Cardiac muscle cell (in vitro differentiated cells and primary cell): ENCODE data around the gene C4BPA. TPM values are rescaled to one million over a fixed set of nuclear protein-coding genes. Genes with fewer than 3 reads are reported as not detected.

Experiments used
- DNase-seq, 2 donors: peaks; one replicate each; pipeline versions ENCODE4 v3.0.0 to v3.0.0-alpha.2; 2010 to 2017; ENCODE audit warnings: low read depth in 1 of 2, low spot score in 1 of 2
- H3K27ac ChIP-seq: fragments of 200-600 bp; sonication (generic); 2 replicates; pipeline ENCODE4 v1.5.1; 2016
- H3K27me3 ChIP-seq: fragments of 200-600 bp; sonication (generic); 2 replicates; pipeline ENCODE4 v1.6.0; 2016; ENCODE audit warnings: control low read depth
- H3K36me3 ChIP-seq: fragments of 200-600 bp; sonication (generic); 2 replicates; pipeline ENCODE4 v1.5.1; 2016; ENCODE audit warnings: control low read depth
- H3K4me1 ChIP-seq: fragments of 200-600 bp; sonication (generic); 2 replicates; pipeline ENCODE4 v1.8.1; 2017; ENCODE audit warnings: low read depth, mild to moderate bottlenecking, mixed run types
- H3K4me3 ChIP-seq: fragments of 200-600 bp; sonication (generic); 2 replicates; pipeline ENCODE4 v1.5.1; 2016; ENCODE audit warnings: mild to moderate bottlenecking
- H3K9me3 ChIP-seq: fragments of 200-600 bp; sonication (generic); 2 replicates; pipeline ENCODE4 v1.5.1; 2017; ENCODE audit warnings: low read depth, mild to moderate bottlenecking, control low read depth
- polyA plus RNA-seq: library from polyadenylated mRNA; unstranded; fragments of >200 nt; fragmentation: Nextera tagmentation; extraction: Ambion mirVana; gene quantifications from 2 replicates; pipeline ENCODE4 v1.2.1, GENCODE V29; 2016
- total RNA-seq: library from RNA; depleted of rRNA; stranded (reverse); fragments of >200 nt; gene quantifications from 2 replicates; pipeline ENCODE4 v1.2.3, GENCODE V29; 2016
- TF ChIP-seq, protein P1 (sequence below): IDR thresholded peaks from 2 replicates; pipeline ENCODE4 v1.5.1; 2012; ENCODE audit warnings: low read depth, mild to moderate bottlenecking, low read length

C4BPA gene
- total and polyA plus RNA-seq, 2 experiments from 2014 or later = not detected

GRCh38 chr1:207081806-207082205, 22.2 kb upstream of the C4BPA start:
- no peak overlapping the region for H3K27ac ChIP-seq
- no peaks in the 10 kb centered on the region for H3K9me3 ChIP-seq
- no peaks in the 10 kb centered on the region for H3K36me3 ChIP-seq
- TF ChIP-seq, protein P1, sequence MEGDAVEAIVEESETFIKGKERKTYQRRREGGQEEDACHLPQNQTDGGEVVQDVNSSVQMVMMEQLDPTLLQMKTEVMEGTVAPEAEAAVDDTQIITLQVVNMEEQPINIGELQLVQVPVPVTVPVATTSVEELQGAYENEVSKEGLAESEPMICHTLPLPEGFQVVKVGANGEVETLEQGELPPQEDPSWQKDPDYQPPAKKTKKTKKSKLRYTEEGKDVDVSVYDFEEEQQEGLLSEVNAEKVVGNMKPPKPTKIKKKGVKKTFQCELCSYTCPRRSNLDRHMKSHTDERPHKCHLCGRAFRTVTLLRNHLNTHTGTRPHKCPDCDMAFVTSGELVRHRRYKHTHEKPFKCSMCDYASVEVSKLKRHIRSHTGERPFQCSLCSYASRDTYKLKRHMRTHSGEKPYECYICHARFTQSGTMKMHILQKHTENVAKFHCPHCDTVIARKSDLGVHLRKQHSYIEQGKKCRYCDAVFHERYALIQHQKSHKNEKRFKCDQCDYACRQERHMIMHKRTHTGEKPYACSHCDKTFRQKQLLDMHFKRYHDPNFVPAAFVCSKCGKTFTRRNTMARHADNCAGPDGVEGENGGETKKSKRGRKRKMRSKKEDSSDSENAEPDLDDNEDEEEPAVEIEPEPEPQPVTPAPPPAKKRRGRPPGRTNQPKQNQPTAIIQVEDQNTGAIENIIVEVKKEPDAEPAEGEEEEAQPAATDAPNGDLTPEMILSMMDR = no peak
- H3K27me3 ChIP-seq = no peaks in the 10 kb centered on the region
- DNase-seq = no peak
- peaks cover 8% of the 10 kb centered on the region for H3K4me1 ChIP-seq
- H3K4me3 ChIP-seq = no peak overlapping the region

DNA sequence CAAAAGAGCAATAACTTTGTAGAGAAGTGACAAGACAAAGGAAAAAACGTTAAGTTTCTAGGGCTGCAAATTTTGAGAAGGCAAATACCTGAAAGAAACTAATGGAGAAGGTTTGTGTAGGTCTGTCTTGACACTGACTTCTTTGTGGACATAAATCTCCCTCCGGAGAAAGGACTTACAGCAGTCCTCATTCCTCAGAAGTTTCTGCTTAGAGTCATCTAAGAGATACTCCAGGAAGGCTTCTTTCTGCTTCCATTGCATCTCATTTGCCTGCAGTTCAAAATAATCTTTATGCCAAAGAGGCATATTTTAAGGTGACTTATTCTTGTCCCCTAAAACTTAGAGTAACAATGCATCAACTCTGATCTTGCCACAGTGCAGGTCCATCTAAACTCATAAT, 19.8 kb upstream of the C4BPA start:
- Histone ChIP-seq H3K27ac (no peak overlapping the region), H3K4me3 (no peak overlapping the region), H3K4me1 (peaks cover 2% of the 10 kb centered on the region), H3K9me3 (no peaks in the 10 kb centered on the region), H3K36me3 (no peaks in the 10 kb centered on the region), H3K27me3 (no peaks in the 10 kb centered on the region)
- TF ChIP-seq, protein P1 = no peak
- DNase-seq = no peak

DNA sequence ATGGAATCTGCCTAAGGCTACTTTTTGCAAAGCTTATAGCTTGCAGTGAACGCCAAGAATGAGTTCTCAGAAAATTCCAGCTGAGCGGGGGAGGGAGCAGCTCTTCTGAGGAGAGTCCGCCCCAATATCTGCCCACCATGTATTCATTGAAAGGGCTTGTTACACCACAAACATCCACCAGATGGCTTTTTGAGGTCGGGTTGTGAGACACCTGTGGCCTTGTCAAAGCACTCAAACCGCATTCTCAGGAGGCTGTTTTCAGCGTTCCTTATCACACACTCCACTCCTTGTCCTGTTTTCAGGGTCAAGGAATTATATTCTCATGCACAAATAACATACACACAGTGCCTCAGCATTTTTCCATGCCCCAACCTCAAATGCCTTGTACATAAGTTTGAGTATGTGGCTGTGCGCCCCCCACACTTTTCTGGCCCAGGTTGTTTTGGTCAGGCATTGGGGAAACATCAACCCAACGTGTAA, 19.3 kb upstream of the C4BPA start:
- no peak overlapping the region for H3K27ac ChIP-seq
- no peaks in the 10 kb centered on the region for H3K27me3 ChIP-seq
- no peak overlapping the region for H3K4me3 ChIP-seq
- TF ChIP-seq, protein P1 = peak; percentile 66
- H3K4me1 ChIP-seq = peaks cover 2% of the 10 kb centered on the region
- peak; percentile 79 to 83 for DNase-seq
- no peaks in the 10 kb centered on the region for H3K36me3 ChIP-seq
- H3K9me3 ChIP-seq = no peaks in the 10 kb centered on the region

DNA sequence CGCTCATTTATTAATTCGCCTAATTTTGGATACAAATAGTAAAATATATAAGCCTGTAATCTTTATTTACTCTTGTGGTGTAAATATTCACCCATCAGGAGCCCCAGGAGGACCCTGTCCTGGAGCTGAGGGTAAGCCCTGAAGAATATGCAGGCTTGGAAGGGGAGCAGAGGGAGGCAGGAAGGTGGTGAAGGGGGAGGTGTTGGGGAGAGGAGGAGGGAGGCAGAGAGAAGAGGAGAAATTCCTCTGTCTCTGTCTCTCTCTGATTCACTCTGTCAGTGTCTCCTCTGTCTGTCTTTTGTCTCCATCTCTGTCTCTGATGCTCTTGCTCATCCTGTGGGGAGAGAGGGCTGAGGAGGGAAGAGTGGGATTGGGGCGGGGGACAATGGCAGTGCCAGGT, 18.1 kb upstream of the C4BPA start:
- no peak overlapping the region for H3K4me3 ChIP-seq
- no peak for DNase-seq
- no peaks in the 10 kb centered on the region for H3K27me3 ChIP-seq
- H3K27ac ChIP-seq = no peak overlapping the region
- no peaks in the 10 kb centered on the region for H3K9me3 ChIP-seq
- H3K4me1 ChIP-seq = peaks cover 2% of the 10 kb centered on the region
- TF ChIP-seq, protein P1 = no peak
- no peaks in the 10 kb centered on the region for H3K36me3 ChIP-seq

- peak in 1 of 2 donors; percentile 5 for DNase-seq
- Histone ChIP-seq H3K4me3 (no peak overlapping the region), H3K9me3 (no peaks in the 10 kb centered on the region), H3K27ac (no peak overlapping the region), H3K27me3 (no peaks in the 10 kb centered on the region), H3K4me1 (peaks cover 2% of the 10 kb centered on the region), H3K36me3 (no peaks in the 10 kb centered on the region)
- TF ChIP-seq, protein P1 = no peak
Observed at GRCh38 chr1:207088161-207088560, 15.9 kb upstream of the C4BPA start.
